GM12873 (cell line): Measurements from ENCODE around the gene TBPL2.

ENCODE experiments used
- CTCF ChIP-seq: IDR thresholded peaks from 2 replicates; pipeline ENCODE4 v1.5.1; 2012; ENCODE audit warnings: low read depth, mild to moderate bottlenecking, moderate library complexity, low read length, control low read depth; ENCODE audit not compliant: insufficient read depth; ENCODE audit errors: missing control alignments

The TBPL2 gene

DNA sequence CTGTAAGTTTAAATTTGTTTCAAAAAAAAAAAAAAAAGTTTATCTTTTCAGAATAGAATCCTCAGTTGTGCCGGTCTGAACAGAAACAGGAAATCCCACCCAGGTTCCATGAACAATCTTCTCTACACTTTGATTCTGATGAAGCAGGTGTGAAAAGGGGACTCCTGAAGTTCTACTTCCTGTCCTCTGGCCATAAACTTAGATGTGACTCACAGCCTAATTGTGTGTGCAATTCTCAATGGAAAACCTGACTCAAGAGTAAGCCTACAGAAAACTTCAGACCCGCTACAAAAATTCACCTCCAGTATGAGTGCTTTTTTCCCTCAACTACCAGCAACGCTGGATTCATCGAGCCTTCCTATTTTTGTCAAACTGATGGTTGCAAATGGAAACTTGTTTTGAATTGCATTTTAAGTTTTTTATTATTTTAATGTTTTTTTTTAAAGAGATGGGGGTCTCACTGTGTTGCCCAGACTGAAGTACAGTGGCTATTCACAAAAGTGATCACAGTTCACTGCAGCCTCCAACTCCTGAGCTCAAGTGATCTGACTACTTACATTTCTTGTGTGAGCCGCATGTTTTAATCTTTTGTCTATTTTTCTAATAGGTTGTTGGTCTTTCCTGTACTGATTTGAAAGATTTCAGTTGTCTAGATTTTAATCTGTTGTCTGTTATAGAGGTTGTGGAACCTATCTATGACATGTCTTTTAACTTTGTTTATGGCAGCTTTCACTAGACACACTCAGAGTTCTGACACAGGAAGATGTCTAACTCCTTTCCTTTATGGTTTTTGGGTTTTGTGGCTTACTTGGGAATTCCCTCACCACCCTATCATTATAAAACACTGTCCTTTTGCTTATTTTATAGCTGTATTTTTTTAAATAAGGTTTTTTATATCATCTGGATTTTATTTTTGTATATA, 66.4 kb downstream of the TBPL2 start:
- no peak for TF ChIP-seq CTCF

DNA sequence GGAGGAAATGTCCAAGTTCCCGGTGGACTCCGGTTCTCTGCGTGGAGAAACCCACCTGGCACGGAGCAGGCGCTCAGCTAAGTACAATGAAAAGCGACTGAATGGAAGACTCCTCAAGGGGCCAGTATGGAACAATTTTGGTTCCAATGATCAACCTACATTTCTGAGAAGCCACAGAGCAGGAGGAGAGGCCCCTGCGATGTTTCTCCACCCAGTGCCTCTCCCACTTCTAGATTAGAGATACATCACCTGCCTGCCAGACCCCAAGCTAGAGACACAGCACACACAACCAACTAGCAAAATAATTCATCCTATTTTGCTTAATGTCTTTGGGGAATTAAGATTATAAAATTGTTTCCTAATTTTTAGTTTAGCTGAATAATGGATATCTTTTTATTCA, 67.6 kb downstream of the TBPL2 start:
- TF ChIP-seq CTCF, result no peak

DNA sequence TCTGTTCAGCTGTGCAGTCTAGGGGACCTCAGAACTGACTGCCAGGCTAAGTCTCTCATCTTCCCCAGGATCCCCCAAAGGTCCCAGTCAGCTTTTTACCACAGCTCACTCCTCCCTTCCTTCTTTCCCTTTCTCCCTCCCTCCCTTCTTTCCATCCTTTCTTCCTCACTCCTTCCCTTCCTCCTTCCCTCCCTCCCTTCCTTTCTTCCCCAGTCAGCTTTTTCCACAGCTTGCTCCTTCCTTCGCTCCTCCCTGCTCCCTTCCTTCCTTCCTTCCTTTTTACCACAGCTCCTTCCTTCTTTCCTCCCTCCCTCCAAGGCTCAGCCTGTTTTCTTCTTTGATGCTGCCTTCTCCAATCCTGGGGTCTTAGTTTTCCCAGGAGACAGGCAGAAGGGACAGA, 68.0 kb downstream of the TBPL2 start:
- no peak for TF ChIP-seq CTCF

- TF ChIP-seq CTCF, result no peak
Observed at GRCh38 chr14:55370883-55371455, 69.4 kb downstream of the TBPL2 start.

DNA sequence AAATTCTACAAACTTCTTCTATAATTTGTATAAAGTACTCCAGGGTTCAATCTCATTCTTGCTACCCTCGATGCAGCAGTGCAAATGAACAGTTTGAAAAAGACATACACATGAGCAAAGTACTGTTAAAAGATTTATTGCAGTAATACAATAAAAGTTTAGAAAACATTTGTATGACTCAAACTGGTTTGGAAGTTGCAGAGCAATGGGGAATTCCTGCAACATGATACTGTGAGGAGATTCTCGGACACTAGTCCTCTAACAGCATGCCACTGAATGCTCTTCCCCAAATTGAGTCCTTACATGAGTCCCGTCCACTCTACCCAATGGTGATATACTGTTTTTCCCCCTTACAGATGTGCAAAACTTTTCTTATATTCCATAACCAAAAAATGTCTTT, 74.1 kb downstream of the TBPL2 start:
- no peak for TF ChIP-seq CTCF
